Ammon's horn (tissue), 1 donor: ENCODE results near the gene DGKQ.
"Not testable (repeated sequence)": the region's sequence is repeated elsewhere in the genome, so short reads cannot be mapped to it uniquely, and the experiment has no call there.

Source experiments
- DNase-seq: peaks from one replicate; pipeline ENCODE4 v3.0.0-alpha.2; 2016; ENCODE audit warnings: low spot score

Gene DGKQ

GRCh38 chr4:993111-994029, 20.0 kb upstream of the DGKQ start, which contains the start of gene SLC26A1:
Gene SLC26A1, minus strand, starts transcription at chr4:993404. Its CDS starts 1,701 bp downstream, at chr4:991703.
- DNase-seq = no peak

GRCh38 chr4:992297-993110, 19.1 kb upstream of the DGKQ start:
- DNase-seq = no peak

DNA sequence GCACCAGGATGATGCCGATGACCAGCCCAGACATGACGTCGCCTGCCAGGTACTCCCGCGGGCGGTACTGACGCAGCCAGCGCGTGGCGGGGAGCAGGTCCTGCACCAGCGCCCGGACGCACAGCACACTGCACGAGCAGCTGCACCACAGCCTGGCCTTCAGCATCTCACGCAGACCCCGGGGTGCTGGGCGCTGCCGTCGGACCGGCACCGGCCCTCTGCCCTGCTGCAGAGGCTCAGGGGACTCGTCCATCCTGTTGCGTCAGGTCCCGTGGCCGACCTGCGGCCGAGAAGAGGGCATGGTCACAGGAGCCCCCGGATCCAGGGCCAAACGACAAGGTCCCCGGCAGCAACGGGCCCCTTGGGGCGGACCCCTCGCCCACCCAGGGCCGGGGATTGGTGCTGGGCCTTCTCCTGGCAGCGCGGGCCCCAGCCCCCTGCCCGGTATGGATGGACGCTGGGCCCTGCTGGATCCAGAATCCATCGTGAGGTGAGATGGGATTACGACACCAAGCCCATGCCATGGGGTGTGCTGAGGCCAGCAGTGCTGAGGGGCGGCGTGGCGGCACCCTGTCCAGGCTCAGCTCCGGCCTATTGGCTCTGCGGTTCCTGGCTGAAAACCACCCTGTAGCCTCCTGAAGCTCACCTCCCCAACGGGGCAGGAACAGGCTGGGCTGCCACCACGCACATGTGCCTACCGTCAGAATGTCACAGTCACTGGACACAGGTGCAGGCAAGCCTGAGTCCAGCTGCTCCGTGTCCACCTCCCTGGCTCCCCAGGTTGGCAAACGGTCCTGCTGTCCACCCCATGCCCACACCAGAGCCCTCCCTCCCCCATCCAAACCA, 18.3 kb upstream of the DGKQ start:
- no peak for DNase-seq

DNA sequence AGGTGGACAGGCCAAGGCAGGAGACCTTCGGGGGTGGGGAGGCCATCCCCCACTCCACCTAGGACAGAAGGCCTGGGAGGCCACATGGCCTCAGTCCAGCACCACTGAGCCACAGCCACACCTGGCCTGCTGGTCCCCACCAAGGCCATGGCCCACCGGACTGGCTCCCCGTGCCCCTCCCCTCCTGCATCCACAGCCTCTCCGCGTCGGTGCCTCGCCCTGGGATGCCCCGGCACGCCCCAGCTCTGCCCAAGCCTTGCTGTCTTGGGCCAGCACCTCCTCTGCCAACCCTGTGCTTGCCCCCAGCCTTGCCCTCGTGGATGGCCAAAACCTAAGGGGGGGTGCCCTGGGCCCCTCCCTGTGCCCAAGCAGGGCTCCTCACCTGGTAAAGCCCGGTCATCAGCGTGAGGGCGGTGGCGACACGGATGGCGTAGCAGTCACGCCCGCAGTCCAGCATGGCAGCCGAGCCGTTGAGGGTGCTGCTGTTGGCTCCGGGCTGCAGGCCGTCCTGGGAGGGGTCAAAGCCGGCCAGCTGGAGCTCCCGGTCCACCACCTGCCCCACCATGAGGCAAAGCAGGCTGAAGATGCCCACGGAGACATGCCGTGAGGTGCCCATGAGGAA, 17.5 kb upstream of the DGKQ start:
- no peak for DNase-seq

- DNase-seq = no peak
These were observed 16.5 kb upstream of the DGKQ start for GRCh38 chr4:989722-990471.

DNA sequence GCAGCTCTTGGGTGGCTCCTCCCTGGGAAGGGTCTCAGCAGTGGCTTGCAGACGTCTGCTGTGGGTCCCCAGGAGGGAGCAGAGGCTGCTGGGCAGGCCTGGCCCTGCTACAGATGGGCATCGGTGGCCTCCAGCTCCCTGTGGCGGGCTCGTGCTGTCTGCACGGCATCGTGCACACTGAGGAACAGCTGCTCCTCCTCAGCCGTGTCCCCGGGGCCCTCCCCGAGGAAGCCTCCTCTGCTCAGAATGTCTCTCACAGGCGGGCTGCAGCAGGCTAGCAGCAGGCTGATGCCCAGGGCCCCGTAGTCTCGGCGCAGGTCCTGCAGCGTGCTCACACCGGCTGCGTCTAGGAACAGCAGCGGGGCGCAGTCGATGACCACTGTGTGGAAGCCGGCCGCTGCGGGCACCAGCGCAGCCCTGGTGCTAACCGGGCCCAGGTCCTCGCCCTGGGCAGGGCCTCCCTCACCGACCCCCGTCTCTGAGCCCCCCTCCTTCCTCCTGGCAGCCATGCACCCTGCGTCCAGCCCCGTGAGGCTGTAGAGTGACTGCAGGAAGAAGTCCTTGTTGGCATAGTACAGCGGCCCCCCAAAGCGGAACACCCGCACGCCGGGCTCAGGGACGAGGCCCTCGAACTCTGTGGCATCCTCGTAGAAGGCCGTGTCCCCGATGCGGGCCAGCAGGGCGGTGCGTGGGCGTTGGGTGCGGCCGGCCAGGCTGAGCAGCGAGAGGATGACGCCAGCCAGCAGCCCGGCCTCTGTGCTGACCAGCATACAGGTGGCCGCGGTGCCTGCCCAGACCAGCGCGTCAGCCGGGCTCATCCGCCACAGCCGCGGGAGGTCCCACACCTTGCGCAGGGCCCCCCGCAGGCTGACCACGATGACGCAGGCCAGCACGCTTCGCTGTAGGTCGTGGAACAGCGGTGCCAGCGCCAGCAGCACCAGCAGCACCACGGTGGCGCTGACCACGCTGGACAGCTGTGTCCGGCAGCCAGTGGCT, 15.7 kb upstream of the DGKQ start:
- DNase-seq = no peak

DNA sequence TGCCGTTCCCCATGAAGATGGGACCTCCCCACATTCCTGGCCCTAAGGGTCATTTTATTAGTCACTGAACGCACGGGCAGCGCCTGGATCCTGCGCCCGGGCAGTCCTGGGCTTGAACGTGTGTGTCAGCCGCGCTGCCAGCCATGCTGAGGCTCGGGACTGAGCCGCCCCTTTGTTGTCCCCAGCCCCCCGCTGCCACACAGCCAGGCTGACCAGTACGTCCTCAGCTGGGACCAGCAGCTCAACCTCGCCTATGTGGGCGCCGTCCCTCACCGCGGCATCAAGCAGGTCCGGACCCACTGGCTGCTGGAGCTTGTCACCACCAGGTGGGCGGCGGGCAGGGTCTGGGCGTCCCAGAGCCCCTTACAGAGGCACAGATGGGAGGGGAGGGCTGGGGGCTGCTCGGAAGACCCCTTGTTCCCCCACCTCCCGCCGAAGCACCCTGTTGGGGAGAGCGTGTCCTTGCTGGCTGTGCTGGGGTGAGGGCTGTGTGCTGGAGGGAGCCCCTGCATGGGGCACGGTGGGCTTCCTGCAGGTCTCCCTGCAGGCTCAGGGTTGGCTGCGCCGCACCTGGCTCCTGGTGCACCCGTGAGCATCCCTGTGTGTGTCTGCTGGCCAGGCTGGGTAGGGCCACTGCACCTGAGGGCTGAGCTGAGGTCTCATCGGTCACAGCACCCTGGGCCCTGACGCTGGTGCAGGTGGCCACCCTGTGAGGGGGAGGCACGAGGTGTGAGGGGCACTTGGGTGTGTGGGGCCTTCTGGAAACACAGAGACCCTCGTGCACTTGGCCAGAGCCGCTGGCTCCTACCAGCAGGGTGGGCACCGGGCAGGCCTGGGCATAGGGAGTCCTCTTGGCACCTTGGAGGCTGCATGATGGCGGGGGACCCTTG, 14.5 kb upstream of the DGKQ start:
- no peak for DNase-seq

DNA sequence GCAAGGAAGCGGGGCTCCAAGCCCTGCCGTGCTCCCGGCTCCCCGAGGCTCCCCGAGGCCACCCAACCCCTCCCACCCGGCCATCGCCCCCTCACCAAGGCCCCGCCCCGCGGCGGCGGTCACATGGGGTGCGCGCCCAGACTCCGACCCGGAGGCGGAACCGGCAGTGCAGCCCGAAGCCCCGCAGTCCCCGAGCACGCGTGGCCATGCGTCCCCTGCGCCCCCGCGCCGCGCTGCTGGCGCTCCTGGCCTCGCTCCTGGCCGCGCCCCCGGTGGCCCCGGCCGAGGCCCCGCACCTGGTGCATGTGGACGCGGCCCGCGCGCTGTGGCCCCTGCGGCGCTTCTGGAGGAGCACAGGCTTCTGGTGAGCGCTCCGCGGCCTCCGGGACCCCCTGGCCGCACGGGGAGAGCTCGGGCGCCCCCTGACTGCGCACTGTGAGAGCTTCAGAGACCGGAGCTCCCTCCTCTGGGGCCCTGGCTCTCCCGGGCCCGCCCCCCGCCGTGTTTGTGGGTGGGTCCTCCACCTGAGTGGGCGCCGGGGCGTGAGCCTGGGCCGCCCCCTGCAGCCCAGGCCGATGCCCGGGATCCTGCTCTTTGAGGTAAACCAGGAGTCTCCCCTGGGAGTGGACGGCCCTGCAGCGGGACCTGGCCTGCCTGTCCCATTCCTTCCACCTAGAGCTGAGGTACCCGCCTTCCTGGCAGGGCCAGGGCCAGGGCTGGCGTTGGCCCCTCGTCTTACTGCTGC, 13.7 kb upstream of the DGKQ start, which contains the start of gene IDUA:
TSS of gene IDUA (plus strand) at position 166 of the 745 bp plus-strand sequence. CDS start at position 207, 41 bp downstream.
- peak; percentile 88 for DNase-seq

DNA sequence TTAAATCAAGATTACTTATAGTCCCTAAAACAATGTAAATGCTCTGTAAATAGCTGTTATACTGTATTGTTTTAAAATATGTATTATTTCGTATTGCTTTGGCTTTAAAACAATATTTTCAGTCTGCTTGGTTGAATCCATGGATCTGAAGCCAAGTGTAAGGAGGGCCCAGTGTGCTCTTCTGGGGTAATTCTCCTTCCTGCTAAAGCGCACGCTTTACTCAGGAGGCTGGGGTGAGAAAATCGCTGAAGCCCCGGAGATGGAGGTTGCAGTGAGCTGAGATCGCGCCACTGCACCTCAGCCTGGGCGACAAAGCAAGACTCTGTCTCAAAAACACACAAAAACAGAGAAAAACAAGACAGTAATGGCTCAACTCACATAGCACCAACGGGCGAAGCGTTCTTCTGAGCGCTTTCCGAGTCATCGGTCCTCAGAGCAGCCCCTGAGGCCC, 13.1 kb upstream of the DGKQ start:
- DNase-seq = no peak

DNA sequence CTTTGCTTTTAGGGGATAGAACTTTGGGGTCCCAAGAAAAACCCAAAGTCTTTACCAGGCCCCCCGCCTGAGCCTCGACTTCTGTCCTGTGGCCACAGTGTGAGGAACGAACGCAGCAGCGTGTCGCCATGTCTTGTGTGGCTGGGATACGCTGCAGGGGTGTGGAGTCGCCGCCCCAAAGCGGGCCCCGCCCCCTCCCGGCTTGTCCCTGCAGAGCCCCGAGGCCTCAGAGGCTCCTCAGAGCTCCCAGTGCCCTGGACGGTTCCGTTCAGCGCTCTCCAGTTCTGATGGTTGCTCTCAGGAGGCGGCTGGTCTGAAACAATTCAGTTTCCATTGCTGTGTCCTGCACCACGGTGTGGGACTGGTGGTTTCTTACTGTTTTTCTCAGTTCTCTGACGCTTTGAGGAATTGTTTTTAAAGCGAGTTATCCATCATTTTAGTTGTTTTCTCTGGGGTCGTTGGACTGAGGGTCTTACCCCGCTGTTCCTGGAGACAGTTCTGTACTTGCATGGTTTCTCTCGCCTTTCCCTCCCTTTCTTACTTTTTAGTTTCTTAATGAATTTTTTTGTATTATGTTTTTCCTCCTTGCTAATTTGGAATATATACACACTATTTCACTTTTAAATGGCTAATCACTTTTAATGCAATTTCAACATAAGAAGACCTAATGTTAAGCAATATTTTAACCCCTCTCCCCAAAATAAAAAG, 11.9 kb upstream of the DGKQ start:
- DNase-seq = peak; percentile 39

DNA sequence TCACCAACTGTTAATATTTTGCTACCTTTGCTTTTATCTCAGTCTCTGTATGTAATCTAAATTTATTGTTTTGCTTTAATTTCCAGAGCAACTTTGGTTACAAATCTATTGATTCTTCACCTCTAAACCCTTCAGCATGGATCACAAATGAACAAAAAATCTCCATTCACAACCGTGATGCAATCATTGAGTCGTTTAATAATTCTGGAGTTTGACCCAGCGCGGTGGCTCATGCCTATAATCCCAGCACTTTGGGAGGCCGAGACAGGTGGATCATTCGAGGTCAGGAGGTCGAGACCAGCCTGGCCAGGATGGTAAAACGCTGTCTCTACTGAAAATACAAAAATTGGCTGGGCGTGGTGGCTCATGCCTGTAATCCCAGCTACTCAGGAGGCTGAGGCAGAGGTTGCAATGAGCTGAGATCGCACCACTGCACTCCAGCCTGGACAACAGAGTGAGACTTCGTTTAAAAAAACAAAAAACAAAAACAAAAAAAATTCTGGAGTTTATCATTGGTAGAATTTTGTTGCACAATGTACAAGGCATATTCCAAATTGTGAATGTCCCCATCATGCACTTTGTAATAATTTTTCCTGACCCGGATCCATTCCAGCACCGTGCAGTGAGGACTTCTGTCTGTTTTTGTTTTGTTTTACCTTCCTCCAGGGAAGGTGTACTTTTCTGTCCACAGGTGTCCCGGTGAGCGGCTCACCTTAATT, 11.1 kb upstream of the DGKQ start:
- DNase-seq = no peak

- DNase-seq = no peak
These were observed 9.4 kb upstream of the DGKQ start for GRCh38 chr4:982814-983213.

DNA sequence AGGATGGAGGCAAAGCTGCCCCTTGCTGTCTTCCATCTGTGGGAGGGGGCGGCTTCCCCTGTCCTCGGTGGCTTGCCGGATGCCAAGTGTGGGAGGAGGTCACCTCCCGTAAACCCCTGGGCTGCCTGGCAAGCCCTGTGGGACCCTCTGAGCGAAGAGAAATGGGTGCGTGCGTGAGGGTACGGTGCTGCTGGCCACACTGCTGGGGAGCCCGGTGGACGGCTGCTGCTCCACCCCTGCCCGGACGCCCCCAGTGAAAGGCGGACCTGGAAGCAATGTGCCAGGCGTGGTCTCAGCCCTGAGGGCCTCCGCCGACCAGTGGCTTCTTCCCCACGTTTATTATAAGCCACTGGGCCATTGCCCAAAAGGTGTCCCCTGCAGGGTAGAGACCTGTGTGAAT, 8.9 kb upstream of the DGKQ start:
- DNase-seq = no peak

DNA sequence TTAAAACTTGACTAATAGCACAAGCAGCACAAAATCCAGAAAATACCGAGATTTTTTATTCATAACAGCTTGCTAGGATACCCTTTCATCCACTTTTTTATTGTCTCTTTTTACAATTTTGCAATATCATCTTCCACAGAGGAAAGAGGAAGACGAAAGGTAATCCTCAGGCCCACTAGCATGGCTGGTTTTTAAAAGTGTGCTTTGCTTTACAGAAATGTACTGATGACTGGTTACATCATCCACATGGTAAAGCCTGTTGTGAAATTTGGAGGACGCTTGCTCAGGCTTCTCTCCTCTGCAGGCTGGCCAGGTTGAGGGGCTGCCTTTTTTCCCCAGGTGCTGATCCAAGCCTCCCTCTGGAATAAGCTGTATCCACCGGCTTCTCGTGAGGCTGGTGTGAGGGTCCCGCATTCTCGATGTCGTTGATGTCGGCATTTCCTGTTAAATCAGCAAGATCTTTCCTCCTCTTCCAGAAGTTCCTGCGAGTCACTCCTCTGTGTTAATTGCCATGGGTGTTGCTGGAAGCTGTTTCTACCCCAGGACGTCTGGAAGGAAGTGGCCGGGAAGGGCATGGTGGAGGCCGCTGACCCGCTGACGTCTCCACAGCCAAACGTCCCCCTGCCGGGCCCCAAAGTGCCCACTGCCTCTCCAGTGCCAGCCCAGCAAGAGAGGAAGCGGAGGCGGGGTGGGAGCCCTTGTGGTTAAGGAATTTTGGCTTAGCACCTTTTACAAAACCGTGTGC, 5.8 kb upstream of the DGKQ start:
- no peak for DNase-seq

DNA sequence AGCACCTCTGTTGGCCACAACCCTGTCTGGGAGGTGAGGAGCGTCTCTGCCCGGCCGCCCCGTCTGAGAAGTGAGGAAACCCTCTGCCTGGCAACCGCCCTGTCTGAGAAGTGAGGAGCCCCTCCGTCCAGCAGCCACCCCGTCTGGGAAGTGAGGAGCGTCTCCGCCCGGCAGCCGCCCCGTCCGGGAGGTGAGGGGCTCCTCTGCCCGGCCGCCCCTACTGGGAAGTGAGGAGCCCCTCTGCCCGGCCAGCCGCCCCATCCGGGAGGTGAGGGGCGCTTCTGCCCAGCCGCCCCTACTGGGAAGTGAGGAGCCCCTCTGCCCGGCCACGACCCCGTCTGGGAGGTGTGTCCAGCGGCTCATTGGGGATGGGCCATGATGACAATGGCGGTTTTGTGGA, 2.6 kb upstream of the DGKQ start:
- not testable (repeated sequence) for DNase-seq

- no peak for DNase-seq
These were observed 1.3 kb upstream of the DGKQ start for GRCh38 chr4:974668-975067.
